A549 (cell line): ENCODE data around the gene TNFAIP3. TPM values are rescaled to one million over a fixed set of nuclear protein-coding genes. Genes with fewer than 3 reads are reported as not detected.
"Not testable (repeated sequence)": the region's sequence is repeated elsewhere in the genome, so short reads cannot be mapped to it uniquely, and the experiment has no call there.

Source experiments
- ATAC-seq, 2 experiments: fragments of 200-7000 bp in 1 of 2; fragments of >200 bp in 1 of 2; cut with Nextera tagmentation in 1 of 2; cut with Tn5 transposase in 1 of 2; 3 replicates each; pipeline versions ENCODE4 v1.8.0 to v1.9.1; 2018 to 2020; ENCODE audit warnings: mild to moderate bottlenecking in 1 of 2, moderate library complexity in 1 of 2
- CTCF ChIA-PET: fragments of 300-600 bp; sonication (Branson Sonifier 250); formaldehyde crosslinking; extraction: SDS; loops from one replicate; lab custom pipeline; 2021; ENCODE audit warnings: antibody characterized with exemption, inconsistent platforms; lab: Yijun Ruan, JAX
- POLR2A ChIA-PET: fragments of 350-600 bp; formaldehyde crosslinking; extraction: SDS; loops from one replicate; lab custom pipeline; 2021; ENCODE audit warnings: antibody characterized with exemption, inconsistent platforms; lab: Yijun Ruan, JAX
- DNase-seq, 2 experiments: peaks; one replicate each; pipeline versions ENCODE4 v3.0.0 to v3.0.0-alpha.2; 2011 to 2016; ENCODE audit warnings: low read depth in 1 of 2, low spot score in 1 of 2
- FAIRE-seq: peaks from 2 replicates; lab custom pipeline; 2011; peaks lifted over from hg19 to GRCh38; lab: Jason Lieb, UNC
- H3K27ac ChIP-seq, 2 experiments: fragments of >200 bp; sonication (Bioruptor Twin); formaldehyde crosslinking; 3 replicates each; pipeline ENCODE4 v1.5.1; 2016 to 2017
- H3K4me1 ChIP-seq: fragments of >200 bp; sonication (Bioruptor Twin); formaldehyde crosslinking; 3 replicates; pipeline ENCODE4 v1.6.1; 2016
- H3K4me2 ChIP-seq: fragments of >200 bp; sonication (Bioruptor Twin); formaldehyde crosslinking; 3 replicates; pipeline ENCODE4 v1.6.1; 2016
- H3K4me3 ChIP-seq: fragments of >200 bp; sonication (Bioruptor Twin); formaldehyde crosslinking; 3 replicates; pipeline ENCODE4 v1.5.1; 2016
- H3K9me3 ChIP-seq: fragments of >200 bp; sonication (Bioruptor Twin); formaldehyde crosslinking; 3 replicates; pipeline ENCODE4 v1.6.1; 2016
- BHLHE40 ChIP-seq: IDR thresholded peaks from 2 replicates; pipeline ENCODE4 v1.6.1; 2012; ENCODE audit warnings: low read depth, low read length, inconsistent platforms
- CHD4 ChIP-seq: fragments of 200-600 bp; sonication (generic); IDR thresholded peaks from 2 replicates; pipeline ENCODE4 v1.6.1; 2016; ENCODE audit warnings: antibody characterized with exemption, mild to moderate bottlenecking, borderline replicate concordance
- EP300 ChIP-seq, 2 experiments: fragments of >200 bp; sonication (Bioruptor Twin); formaldehyde crosslinking; IDR thresholded peaks; 2 replicates in 1 of 2; 3 replicates in 1 of 2; pipeline ENCODE4 v1.6.1; 2016 to 2017
- FOSL2 ChIP-seq, 2 experiments: fragments of 450-650 bp in 1 of 2; fragments of >200 bp in 1 of 2; sonication (Bioruptor Twin) in 1 of 2; formaldehyde crosslinking; IDR thresholded peaks; 2 replicates each; pipeline versions ENCODE4 v1.5.0 to v1.6.1; 2016 to 2020; ENCODE audit warnings: mild to moderate bottlenecking in 1 of 2, moderate library complexity in 1 of 2
- GATA3 ChIP-seq: IDR thresholded peaks from 2 replicates; pipeline ENCODE4 v1.6.1; 2012; ENCODE audit warnings: borderline replicate concordance
- HDAC2 ChIP-seq: fragments of 200-600 bp; sonication (generic); IDR thresholded peaks from 2 replicates; pipeline ENCODE4 v1.6.1; 2016
- HOXA7 ChIP-seq: fragments of 250-450 bp; sonication (Bioruptor Pico); IDR thresholded peaks from 2 replicates; pipeline ENCODE4 v1.5.0; 2020; ENCODE audit warnings: mild to moderate bottlenecking, moderate library complexity
- JUN ChIP-seq, 2 experiments: fragments of >200 bp; sonication (Bioruptor Twin); formaldehyde crosslinking; IDR thresholded peaks; 2 replicates in 1 of 2; 3 replicates in 1 of 2; pipeline ENCODE4 v1.6.1; 2016 to 2017
- KDM1A ChIP-seq: fragments of 200-600 bp; sonication (generic); IDR thresholded peaks from 2 replicates; pipeline ENCODE4 v1.6.1; 2016; ENCODE audit warnings: low read depth, mild to moderate bottlenecking
- MAFK ChIP-seq: fragments of 450-650 bp; IDR thresholded peaks from 2 replicates; pipeline ENCODE4 v1.6.1; 2014; ENCODE audit not compliant: partially characterized antibody
- MYC ChIP-seq: IDR thresholded peaks from 2 replicates; pipeline ENCODE4 v1.6.1; 2012; ENCODE audit warnings: mild to moderate bottlenecking, inconsistent platforms, low read length, improper control_type of control experiment, borderline replicate concordance
- RAD21 ChIP-seq, 2 experiments: fragments of >200 bp in 1 of 2; sonication (Bioruptor Twin) in 1 of 2; formaldehyde crosslinking in 1 of 2; IDR thresholded peaks in 1 of 2; conservative IDR thresholded peaks in 1 of 2; 2 replicates in 1 of 2; 3 replicates in 1 of 2; pipeline ENCODE4 v1.6.1; 2012 to 2018; ENCODE audit warnings: inconsistent platforms in 1 of 2
- SREBF2 ChIP-seq: fragments of 450-650 bp; IDR thresholded peaks from 2 replicates; pipeline ENCODE4 v1.6.1; 2014; ENCODE audit warnings: mild to moderate bottlenecking, moderate library complexity
- TFCP2L1 ChIP-seq: fragments of 250-450 bp; sonication (Bioruptor Pico); IDR thresholded peaks from 2 replicates; pipeline ENCODE4 v1.5.0; 2021; ENCODE audit warnings: mild to moderate bottlenecking
- ZFP36 ChIP-seq: fragments of 450-650 bp; IDR thresholded peaks from 2 replicates; pipeline ENCODE4 v1.6.1; 2014; ENCODE audit warnings: borderline replicate concordance; ENCODE audit not compliant: partially characterized antibody
- WGBS: methylation state at CpG from one replicate; pipeline ENCODE4 v1.1.6; 2017; ENCODE audit errors: missing lambda C conversion rate; 5-methylcytosine and 5-hydroxymethylcytosine counted together
- polyA plus RNA-seq, 4 experiments: library from polyadenylated mRNA; depleted of rRNA in 3 of 4; stranded (reverse); fragments of >200 nt; fragmentation: RNase III in 1 of 4; extraction: RNeasy Plus Mini Kit Qiagen cat#74134 plus additional on column Dnase treatment in 1 of 4; gene quantifications; 2 replicates in 3 of 4; 3 replicates in 1 of 4; pipeline ENCODE4 v1.2.3, GENCODE V29; 2011 to 2017
- TF ChIP-seq, protein P1 (sequence below): fragments of 250-450 bp; sonication (Bioruptor Pico); IDR thresholded peaks from 2 replicates; pipeline ENCODE4 v1.5.0; 2021; ENCODE audit warnings: mild to moderate bottlenecking, moderate library complexity, borderline replicate concordance
- TF ChIP-seq, protein P2 (sequence below): fragments of 250-450 bp; sonication (Bioruptor Pico); IDR thresholded peaks from 2 replicates; pipeline ENCODE4 v1.5.0; 2020; ENCODE audit warnings: low read depth, mild to moderate bottlenecking, moderate library complexity
- TF ChIP-seq, protein P3 (sequence below): fragments of >200 bp; sonication (Bioruptor Twin); formaldehyde crosslinking; IDR thresholded peaks from 3 replicates; pipeline ENCODE4 v1.6.1; 2016
- TF ChIP-seq, protein P4 (sequence below): IDR thresholded peaks from 2 replicates; pipeline ENCODE4 v1.6.1; 2012; ENCODE audit warnings: low read depth, borderline replicate concordance

Gene TNFAIP3
- polyA plus RNA-seq, 2 of the 4 experiments (the other 2 are of a cell fraction), result 2.7 to 8.5 TPM

DNA sequence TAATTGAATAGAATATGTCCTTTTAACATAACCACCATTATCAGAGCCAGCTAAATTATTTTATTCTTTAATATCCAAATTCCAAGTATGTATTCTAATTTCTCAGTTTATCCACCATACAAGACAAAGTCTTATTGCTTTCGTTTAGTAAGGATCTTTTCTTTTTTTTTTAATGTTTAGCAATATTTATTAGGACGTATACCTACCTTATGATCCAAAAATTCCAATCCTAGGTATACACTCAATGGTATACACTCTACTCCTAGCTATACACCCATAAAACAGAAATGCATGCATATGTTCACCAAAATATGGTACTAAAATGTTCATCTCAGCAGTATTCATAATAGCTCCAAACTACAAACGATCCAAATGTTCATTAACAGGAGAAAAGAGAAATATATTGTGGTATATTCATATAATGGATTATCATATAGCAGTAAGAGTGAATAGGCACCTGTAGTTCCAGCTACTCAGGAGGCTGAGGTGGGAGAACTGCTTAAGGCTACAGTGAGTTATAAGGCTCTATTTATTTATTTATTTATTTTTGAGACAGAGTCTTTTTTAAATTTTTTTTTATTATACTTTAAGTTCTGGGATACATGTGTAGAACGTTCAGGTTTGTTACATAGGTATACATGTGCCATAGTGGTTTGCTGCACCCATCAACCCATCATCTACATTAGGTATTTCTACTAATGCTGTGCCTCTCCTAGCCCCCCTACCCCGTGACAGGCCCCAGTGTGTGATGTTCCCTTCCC lies 17.3 kb downstream of the TNFAIP3 start:
- FAIRE-seq, result no peak
- Histone ChIP-seq H3K4me3 (no peak overlapping the region), H3K4me2 (no peak overlapping the region), H3K27ac (no peak overlapping the region), H3K4me1 (no peaks in the 10 kb centered on the region), H3K9me3 (no peaks in the 10 kb centered on the region)
- DNase-seq, result no peak
- ATAC-seq, result no peak
- WGBS, result 67% methylated on average over 5 of the region's 5 CpGs
- no peak for TF ChIP-seq EP300 (IDR thresholded peaks at IDR 0.05)
- TF ChIP-seq SREBF2, result no peak
- TF ChIP-seq RAD21 (conservative IDR thresholded peaks at IDR 0.05 in 1 of 2, IDR thresholded peaks at IDR 0.05 in 1 of 2), result no peak
- TF ChIP-seq, protein P1, sequence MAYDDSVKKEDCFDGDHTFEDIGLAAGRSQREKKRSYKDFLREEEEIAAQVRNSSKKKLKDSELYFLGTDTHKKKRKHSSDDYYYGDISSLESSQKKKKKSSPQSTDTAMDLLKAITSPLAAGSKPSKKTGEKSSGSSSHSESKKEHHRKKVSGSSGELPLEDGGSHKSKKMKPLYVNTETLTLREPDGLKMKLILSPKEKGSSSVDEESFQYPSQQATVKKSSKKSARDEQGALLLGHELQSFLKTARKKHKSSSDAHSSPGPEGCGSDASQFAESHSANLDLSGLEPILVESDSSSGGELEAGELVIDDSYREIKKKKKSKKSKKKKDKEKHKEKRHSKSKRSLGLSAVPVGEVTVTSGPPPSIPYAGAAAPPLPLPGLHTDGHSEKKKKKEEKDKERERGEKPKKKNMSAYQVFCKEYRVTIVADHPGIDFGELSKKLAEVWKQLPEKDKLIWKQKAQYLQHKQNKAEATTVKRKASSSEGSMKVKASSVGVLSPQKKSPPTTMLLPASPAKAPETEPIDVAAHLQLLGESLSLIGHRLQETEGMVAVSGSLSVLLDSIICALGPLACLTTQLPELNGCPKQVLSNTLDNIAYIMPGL (CRISPR knock-in tag), result no peak
- TF ChIP-seq BHLHE40, result no peak
- no peak for TF ChIP-seq ZFP36
- no peak for TF ChIP-seq MYC
- TF ChIP-seq FOSL2 (IDR thresholded peaks at IDR 0.05), result no peak
- no peak for TF ChIP-seq FOSL2 (CRISPR knock-in tag; IDR thresholded peaks at IDR 0.05)
- TF ChIP-seq, protein P2, sequence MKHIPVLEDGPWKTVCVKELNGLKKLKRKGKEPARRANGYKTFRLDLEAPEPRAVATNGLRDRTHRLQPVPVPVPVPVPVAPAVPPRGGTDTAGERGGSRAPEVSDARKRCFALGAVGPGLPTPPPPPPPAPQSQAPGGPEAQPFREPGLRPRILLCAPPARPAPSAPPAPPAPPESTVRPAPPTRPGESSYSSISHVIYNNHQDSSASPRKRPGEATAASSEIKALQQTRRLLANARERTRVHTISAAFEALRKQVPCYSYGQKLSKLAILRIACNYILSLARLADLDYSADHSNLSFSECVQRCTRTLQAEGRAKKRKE (CRISPR knock-in tag), result no peak
- TF ChIP-seq JUN (IDR thresholded peaks at IDR 0.05), result no peak
- no peak for TF ChIP-seq KDM1A
- TF ChIP-seq, protein P3, sequence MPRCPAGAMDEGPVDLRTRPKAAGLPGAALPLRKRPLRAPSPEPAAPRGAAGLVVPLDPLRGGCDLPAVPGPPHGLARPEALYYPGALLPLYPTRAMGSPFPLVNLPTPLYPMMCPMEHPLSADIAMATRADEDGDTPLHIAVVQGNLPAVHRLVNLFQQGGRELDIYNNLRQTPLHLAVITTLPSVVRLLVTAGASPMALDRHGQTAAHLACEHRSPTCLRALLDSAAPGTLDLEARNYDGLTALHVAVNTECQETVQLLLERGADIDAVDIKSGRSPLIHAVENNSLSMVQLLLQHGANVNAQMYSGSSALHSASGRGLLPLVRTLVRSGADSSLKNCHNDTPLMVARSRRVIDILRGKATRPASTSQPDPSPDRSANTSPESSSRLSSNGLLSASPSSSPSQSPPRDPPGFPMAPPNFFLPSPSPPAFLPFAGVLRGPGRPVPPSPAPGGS, result no peak
- no peak for TF ChIP-seq GATA3
- no peak for TF ChIP-seq TFCP2L1
- TF ChIP-seq, protein P4, sequence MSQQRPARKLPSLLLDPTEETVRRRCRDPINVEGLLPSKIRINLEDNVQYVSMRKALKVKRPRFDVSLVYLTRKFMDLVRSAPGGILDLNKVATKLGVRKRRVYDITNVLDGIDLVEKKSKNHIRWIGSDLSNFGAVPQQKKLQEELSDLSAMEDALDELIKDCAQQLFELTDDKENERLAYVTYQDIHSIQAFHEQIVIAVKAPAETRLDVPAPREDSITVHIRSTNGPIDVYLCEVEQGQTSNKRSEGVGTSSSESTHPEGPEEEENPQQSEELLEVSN, result no peak
- TF ChIP-seq CHD4, result no peak
- TF ChIP-seq HOXA7, result no peak
- no peak for TF ChIP-seq MAFK
- no peak for TF ChIP-seq HDAC2
- POLR2A ChIA-PET, result no interaction called here
- CTCF ChIA-PET, result interaction anchor here (1.2 kb wide), 1 partner anchor 17 kb away, joined by 5 read pairs; the partner anchor contains the start of gene TNFAIP3

DNA sequence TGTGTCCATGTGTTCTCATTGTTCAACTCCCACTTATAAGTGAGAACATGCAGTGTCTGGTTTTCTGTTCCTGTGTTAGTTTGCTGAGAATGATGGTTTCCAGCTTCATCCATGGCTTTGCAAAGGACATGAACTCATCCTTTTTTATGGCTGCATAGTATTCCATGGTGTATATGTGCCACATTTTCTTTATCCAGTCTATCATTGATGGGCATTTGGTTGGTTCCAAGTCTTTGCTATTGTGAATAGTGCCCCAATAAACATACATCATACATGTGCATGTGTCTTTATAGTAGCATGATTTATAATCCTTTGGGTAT lies 17.8 kb downstream of the TNFAIP3 start:
- FAIRE-seq, H3K4me3 ChIP-seq: not testable (repeated sequence)

DNA sequence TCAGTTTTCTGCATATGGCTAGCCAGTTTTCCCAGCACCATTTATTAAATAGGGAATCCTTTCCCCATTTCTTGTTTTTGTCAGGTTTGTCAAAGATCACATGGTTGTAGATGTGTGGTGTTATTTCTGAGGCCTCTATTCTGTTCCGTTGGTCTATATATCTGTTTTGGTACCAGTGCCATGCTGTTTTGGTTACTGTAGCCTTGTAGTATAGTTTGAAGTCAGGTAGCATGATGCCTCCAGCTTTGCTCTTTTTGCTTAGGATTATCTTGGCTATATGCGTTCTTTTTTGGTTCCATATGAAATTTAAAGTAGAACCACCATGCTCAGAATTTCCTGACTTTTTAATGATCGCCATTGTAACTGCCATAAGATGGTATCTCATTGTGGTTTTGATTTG lies 19.2 kb downstream of the TNFAIP3 start:
- 68% methylated on average over 3 of the region's 3 CpGs for WGBS
- FAIRE-seq, DNase-seq, H3K27ac ChIP-seq, ATAC-seq, H3K4me3 ChIP-seq, CTCF ChIA-PET, H3K9me3 ChIP-seq, H3K4me2 ChIP-seq, H3K4me1 ChIP-seq, POLR2A ChIA-PET: not testable (repeated sequence)

More for the DNA sequence above, 17.8 kb downstream of the TNFAIP3 start:
- H3K9me3 ChIP-seq, CTCF ChIA-PET, H3K4me2 ChIP-seq, DNase-seq, ATAC-seq, H3K4me1 ChIP-seq, POLR2A ChIA-PET, H3K27ac ChIP-seq: not testable (repeated sequence)
